ENCODE data around the gene DENND4B.

GRCh38 chr1:153987621-153988020 is 41.1 kb upstream of the DENND4B start:
- no peak for TF ChIP-seq POLR2AphosphoS5 (IDR thresholded peaks at IDR 0.05)
- TF ChIP-seq CTCF (IDR thresholded peaks at IDR 0.05) = no peak
- no peak for TF ChIP-seq POLR2A (IDR thresholded peaks at IDR 0.05)
- no peak for TF ChIP-seq EP300 (IDR thresholded peaks at IDR 0.05; ENCODE audit: low read depth)
